DLD1 (cell line): ENCODE measurements around the gene OR51E1.

ENCODE experiments used
- in situ Hi-C: cut with HindIII; loops from 2 replicates; pipeline ENCODE4 v1.10.0; 2017; ENCODE audit warnings: low sequenced_read_pairs

The OR51E1 gene, protein sequence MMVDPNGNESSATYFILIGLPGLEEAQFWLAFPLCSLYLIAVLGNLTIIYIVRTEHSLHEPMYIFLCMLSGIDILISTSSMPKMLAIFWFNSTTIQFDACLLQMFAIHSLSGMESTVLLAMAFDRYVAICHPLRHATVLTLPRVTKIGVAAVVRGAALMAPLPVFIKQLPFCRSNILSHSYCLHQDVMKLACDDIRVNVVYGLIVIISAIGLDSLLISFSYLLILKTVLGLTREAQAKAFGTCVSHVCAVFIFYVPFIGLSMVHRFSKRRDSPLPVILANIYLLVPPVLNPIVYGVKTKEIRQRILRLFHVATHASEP

GRCh38 chr11:4643682-4644081 is at the start of gene OR51E1:
Gene OR51E1, plus strand, starts transcription at chr11:4643982. Its CDS starts 8,545 bp downstream, at chr11:4652527.
- in situ Hi-C loops: no loop called here

DNA sequence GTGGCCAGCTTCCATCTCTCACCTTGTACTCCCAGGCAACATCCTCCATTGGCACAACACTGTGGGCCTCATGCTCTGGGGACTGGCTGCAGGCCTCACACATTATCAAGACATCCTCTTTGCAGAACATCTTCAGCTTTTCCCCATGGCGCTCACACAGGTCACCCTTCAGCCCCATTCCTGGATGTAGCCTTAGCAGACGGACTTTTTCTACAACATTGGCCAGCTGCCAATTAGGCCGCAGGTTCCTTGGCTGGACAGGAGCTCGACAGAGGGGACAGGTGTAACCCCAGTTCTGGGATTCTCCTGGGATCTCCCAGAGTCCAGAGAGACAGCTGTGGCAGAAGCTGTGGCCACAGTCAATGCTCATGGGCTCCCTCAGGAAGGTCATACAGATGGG is 38.7 kb upstream of the OR51E1 start:
- in situ Hi-C loops: no loop called here

DNA sequence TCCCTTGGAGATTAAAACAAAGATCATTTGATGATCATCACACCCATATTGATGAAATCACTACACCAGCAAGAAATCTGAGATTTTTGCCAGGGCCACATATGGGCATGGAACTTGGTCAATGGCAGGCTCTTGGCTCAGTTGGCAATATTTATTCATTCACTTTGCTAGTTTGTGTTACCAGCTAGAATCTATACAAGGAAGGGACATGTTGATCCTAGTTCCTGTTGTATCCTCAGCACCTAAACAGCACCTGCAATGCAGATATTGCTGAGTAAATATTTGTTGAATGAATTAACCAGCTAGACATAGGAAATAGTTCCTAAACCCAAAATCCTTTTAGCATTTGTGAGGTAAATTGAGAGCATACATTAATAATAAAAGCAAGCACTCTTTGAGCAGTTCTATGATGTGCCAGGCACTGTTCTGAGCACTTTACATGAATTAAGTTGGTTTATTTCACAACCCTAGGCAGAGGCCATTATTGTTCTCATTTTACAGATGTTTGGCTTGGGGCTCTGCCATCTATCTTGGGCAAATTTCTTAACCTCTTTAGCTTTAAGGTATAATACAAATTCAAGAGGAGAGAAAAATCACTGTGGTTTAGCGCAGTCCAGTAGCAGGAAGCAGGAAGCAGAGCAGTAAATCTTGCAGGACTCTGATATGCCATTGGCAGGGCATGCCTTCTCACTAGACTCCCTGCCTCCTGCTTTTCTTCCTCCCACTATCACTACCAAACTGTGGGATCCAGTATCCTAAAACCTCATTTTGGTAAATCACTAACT is 37.4 kb upstream of the OR51E1 start:
- in situ Hi-C loops: no loop called here

DNA sequence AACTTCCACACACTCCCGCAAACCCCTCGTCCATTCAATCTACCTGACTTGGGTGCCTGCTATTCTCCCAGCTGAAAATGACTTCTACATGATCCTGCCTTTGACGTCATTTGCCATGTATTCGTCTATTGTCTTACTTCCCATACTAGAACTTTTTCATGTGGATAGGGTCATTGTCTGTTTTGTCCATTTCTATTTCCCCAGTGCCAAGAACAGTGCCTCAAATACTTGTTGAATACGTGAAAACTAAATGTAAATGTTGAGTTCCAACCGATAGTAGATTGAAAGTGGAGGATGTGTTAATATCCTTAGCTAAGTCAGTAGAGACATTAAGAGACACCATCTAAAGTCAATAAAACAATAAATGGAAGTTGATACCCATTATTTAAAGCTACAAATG is 36.7 kb upstream of the OR51E1 start:
- in situ Hi-C loops: no loop called here

DNA sequence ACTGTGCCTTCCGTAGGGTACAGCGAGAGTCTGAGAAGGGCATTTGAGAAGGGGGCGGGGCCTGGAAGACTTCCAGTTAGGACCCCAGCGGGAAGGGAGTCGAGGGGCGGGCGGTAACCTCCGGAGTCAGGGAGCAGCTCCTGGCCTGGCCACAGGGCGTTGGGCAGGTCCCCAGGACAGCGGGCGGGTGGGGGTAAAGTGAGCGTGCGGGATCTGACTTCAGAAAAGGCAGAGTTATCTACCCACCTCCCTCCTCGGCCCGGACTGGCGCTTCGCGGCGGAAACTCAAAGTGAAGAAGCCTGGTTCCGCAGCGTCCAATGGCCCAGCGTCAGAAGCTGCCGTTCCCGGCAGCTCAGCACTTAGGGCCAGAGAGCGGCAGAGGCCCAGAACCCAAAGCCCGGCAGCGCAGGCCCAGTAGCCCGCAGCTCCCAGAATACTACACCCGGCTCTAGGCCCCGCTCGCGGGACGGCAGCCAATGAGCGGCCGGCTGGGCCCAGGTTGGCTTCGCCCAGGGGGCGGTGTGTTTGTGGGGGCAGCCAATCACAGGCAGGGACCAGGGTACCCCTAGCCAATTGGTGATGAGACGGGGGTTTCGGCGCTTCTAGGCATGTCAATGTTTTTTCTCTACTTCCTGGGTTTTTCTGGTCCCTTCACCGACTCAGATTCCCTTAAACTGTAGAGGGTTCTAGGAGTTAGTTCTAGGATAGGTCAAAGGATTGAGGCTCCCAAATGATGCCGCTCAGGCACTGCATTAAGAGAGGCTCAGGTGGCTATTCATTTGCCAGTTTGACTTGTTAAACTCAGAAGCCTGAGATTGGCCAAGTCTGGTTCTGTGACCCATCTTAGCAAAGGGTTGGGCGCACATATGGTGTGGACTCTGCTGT is 35.8 kb upstream of the OR51E1 start, which contains the start of gene TRIM68:
Gene TRIM68, minus strand, starts transcription at position 451 of the 886 bp plus-strand sequence. CDS start 2,727 bp downstream, outside the sequence.
- in situ Hi-C loops: no loop called here

- in situ Hi-C loops: no loop called here
Measured at GRCh38 chr11:4610258-4610935, 33.4 kb upstream of the OR51E1 start.

- in situ Hi-C loops: no loop called here
Measured at GRCh38 chr11:4611986-4612385, 31.8 kb upstream of the OR51E1 start.

- in situ Hi-C loops: no loop called here
Measured at GRCh38 chr11:4615856-4616444, 27.8 kb upstream of the OR51E1 start.

DNA sequence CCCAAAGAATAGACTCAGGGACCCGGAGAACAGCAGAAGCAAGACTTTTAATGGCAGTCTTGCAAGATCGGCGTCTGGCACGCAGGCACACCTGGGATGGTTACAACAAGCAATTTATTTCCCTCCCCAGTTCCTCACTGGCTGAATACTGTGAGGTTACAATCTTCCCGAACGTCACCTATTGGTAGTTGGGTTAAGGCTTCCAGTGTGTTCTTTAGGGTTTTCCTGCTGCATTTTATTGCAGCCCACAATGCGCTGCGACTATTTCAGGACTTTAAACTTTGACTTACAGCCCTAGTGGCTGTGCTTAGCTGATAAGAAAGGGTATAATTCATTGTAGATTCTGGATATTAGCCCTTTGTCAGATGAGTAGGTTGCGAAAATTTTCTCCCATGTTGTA is 24.3 kb upstream of the OR51E1 start:
- in situ Hi-C loops: no loop called here

GRCh38 chr11:4626207-4627099 is 17.3 kb upstream of the OR51E1 start:
- in situ Hi-C loops: no loop called here

GRCh38 chr11:4636136-4636535 is 7.6 kb upstream of the OR51E1 start:
- in situ Hi-C loops: no loop called here

- in situ Hi-C loops: no loop called here
Measured at GRCh38 chr11:4636962-4637661, 6.7 kb upstream of the OR51E1 start, which contains the start of gene OR51D1. Gene OR51D1, plus strand, starts transcription at chr11:4637477. Its CDS starts 2,314 bp downstream, at chr11:4639791.

DNA sequence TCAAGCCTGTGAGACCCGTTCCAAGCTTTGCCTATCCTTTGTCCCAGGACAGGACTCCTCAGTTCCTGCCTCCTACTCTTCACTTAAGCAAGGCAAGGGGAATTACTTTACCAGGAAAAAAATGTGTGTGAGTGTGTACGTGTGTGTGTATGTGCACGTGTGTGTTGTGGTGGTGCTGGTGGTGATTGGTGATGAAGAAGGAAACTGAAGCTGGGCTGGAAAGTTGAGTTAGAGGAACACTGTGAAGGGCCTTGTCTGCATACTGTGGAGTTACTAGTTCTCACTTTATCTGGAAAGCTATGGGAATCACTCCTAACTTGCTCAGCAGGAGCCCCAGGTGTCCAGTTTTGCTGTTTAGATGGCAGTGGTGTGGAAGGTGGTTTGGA is 6.1 kb upstream of the OR51E1 start:
- in situ Hi-C loops: no loop called here

DNA sequence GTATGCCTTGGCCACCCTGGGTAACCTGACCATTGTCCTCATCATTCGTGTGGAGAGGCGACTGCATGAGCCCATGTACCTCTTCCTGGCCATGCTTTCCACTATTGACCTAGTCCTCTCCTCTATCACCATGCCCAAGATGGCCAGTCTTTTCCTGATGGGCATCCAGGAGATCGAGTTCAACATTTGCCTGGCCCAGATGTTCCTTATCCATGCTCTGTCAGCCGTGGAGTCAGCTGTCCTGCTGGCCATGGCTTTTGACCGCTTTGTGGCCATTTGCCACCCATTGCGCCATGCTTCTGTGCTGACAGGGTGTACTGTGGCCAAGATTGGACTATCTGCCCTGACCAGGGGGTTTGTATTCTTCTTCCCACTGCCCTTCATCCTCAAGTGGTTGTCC is 3.9 kb upstream of the OR51E1 start:
- in situ Hi-C loops: no loop called here

DNA sequence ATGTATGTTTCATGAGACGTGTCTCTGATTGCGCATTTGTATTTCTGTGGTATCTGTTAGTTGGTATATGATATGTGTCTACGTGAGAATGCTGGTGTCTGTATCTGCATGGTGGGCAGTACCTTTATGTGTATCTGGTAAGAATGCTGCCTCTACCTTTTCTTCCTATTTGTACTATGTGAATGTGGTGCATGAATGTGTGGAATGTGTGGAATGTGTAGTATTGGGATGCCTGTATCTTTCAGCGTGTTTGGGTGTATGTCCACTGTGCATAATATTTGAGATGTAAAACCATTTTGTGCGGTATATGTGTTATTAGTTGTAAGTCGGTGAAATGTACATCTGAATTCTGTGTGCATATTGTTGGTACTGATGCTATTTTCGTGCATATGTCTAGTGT is 2.3 kb upstream of the OR51E1 start:
- in situ Hi-C loops: no loop called here

- in situ Hi-C loops: no loop called here
Measured at GRCh38 chr11:4642043-4642442, 1.7 kb upstream of the OR51E1 start.

- in situ Hi-C loops: no loop called here
Measured at GRCh38 chr11:4643076-4643475, 706 bp upstream of the OR51E1 start.

DNA sequence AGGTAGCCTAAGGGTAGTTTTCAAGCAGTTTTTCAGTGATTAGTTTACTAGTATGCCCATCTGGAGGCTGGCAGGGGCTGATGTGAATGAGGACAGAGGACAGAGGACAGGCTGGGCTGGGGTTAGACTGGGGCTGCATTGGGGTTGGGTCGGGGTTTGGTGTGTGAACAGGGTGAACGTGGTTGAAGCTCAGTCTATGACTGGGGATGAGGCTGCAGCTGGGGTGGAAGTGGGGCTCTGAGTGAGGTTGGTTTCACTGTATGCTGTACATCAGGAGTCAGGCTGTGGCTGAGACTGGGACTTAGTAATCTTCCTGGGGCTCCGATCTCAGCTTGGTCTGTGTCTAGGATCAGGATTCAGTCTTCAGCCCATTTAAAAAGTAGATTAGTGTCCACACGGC is 451 bp downstream of the OR51E1 start:
- in situ Hi-C loops: no loop called here

GRCh38 chr11:4645974-4646373 is 2.2 kb downstream of the OR51E1 start:
- in situ Hi-C loops: no loop called here
